Renal cortex interstitium (tissue), 11 donors: ENCODE data around the gene GSAP. TPM values are rescaled to one million over a fixed set of nuclear protein-coding genes. Genes with fewer than 3 reads are reported as not detected.
"Not testable (repeated sequence)": the region's sequence is repeated elsewhere in the genome, so short reads cannot be mapped to it uniquely, and the experiment has no call there.

ENCODE experiments used
- DNase-seq, 11 donors: peaks; one replicate each; pipeline ENCODE4 v3.0.0-alpha.2; 2013; ENCODE audit warnings: low read depth in 9 of 11, low spot score in 4 of 11; ENCODE audit errors: extremely low read depth in 1 of 11
- polyA plus RNA-seq, 3 donors: library from polyadenylated mRNA; unstranded; fragments of 120-200 nt; gene quantifications; one replicate each; pipeline ENCODE4 v1.2.1, GENCODE V29; 2013; ENCODE audit not compliant: insufficient read length in 3 of 3

The GSAP gene
- polyA plus RNA-seq, 3 donors, result 9.0 to 16.1 (median 12.7) TPM

GRCh38 chr7:77338260-77338659, 77.9 kb downstream of the GSAP start:
- no peak for DNase-seq

GRCh38 chr7:77337456-77337990, 78.6 kb downstream of the GSAP start:
- no peak for DNase-seq

GRCh38 chr7:77335581-77335980, 80.6 kb downstream of the GSAP start:
- no peak for DNase-seq

GRCh38 chr7:77334039-77334438, 82.1 kb downstream of the GSAP start:
- not testable (repeated sequence) for DNase-seq

- DNase-seq, result peak; percentile 61 to 87 (median 77)
These were observed 84.0 kb downstream of the GSAP start for GRCh38 chr7:77331938-77332695.

- DNase-seq, result no peak
These were observed 85.8 kb downstream of the GSAP start for GRCh38 chr7:77330169-77330882.

- no peak for DNase-seq
These were observed 86.5 kb downstream of the GSAP start for GRCh38 chr7:77329466-77330168.

GRCh38 chr7:77328669-77329068, 87.5 kb downstream of the GSAP start:
- no peak for DNase-seq

- no peak for DNase-seq
These were observed 88.1 kb downstream of the GSAP start for GRCh38 chr7:77327932-77328628.

GRCh38 chr7:77327067-77327931, 88.8 kb downstream of the GSAP start:
- peak in 1 of 11 donors; percentile 15 for DNase-seq

- DNase-seq, result no peak
These were observed 90.0 kb downstream of the GSAP start for GRCh38 chr7:77326131-77326530.

- no peak for DNase-seq
These were observed 94.8 kb downstream of the GSAP start for GRCh38 chr7:77321300-77321699.

- no peak for DNase-seq
These were observed 95.4 kb downstream of the GSAP start for GRCh38 chr7:77320714-77321113.

- no peak for DNase-seq
These were observed 96.0 kb downstream of the GSAP start for GRCh38 chr7:77320137-77320536.

- no peak for DNase-seq
These were observed 98.1 kb downstream of the GSAP start for GRCh38 chr7:77318019-77318418.

- DNase-seq, result no peak
These were observed 99.8 kb downstream of the GSAP start for GRCh38 chr7:77316219-77316978.

GRCh38 chr7:77315182-77315591, 101.0 kb downstream of the GSAP start:
- DNase-seq, result no peak
